GM20000 (cell line): Measurements from ENCODE around the gene KRT31.
"Not testable (repeated sequence)": the region's sequence is repeated elsewhere in the genome, so short reads cannot be mapped to it uniquely, and the experiment has no call there.

Experiments
- DNase-seq: peaks from one replicate; pipeline ENCODE4 v3.0.0; 2012; ENCODE audit warnings: low spot score
- TF ChIP-seq, protein P1 (sequence below): IDR thresholded peaks from 2 replicates; pipeline ENCODE4 v1.5.1; 2012; ENCODE audit warnings: mild to moderate bottlenecking, control low read depth; ENCODE audit errors: extremely low read depth, missing control alignments

Gene KRT31

DNA sequence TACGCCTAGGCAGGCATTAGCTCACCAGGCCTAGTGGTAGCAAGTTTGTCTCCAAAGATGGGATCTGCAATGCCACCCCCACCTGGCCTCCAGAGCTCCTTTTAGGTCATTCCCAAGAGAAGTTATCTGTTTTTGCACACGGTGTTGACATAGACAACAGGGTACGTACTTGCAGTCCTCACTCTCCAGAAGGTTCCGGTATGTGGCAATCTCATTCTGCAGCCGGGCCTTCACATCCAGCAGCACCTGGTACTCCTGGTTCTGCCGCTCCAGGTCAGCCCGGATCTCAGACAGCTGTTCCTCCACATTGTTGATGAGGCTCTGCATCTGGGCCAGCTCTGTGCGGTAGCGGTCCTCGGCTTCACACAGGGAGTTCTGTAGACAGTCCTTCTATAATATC, 9.8 kb upstream of the KRT31 start:
- TF ChIP-seq, protein P1, sequence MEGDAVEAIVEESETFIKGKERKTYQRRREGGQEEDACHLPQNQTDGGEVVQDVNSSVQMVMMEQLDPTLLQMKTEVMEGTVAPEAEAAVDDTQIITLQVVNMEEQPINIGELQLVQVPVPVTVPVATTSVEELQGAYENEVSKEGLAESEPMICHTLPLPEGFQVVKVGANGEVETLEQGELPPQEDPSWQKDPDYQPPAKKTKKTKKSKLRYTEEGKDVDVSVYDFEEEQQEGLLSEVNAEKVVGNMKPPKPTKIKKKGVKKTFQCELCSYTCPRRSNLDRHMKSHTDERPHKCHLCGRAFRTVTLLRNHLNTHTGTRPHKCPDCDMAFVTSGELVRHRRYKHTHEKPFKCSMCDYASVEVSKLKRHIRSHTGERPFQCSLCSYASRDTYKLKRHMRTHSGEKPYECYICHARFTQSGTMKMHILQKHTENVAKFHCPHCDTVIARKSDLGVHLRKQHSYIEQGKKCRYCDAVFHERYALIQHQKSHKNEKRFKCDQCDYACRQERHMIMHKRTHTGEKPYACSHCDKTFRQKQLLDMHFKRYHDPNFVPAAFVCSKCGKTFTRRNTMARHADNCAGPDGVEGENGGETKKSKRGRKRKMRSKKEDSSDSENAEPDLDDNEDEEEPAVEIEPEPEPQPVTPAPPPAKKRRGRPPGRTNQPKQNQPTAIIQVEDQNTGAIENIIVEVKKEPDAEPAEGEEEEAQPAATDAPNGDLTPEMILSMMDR, result no peak
- DNase-seq, result no peak

DNA sequence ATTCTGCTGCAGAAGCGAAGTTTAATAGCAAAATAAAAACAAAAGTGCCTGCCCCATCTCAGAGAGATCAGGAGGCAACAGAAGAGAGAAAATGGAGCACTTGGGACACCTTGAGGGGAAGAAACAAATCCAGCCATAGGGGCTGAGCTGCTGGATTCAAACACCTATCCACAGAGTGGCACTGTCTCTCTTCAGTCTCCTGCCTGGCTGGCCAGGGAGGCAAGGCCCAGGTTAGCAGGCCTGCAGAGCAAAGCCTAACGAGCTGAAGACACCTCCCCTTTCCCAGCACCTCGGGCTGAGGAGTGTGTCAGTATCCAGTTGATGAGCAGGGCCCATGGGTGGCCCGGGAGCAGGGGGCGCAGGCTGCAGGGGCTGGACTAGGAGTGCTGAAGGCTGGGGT, 8.8 kb upstream of the KRT31 start:
- no peak for DNase-seq
- TF ChIP-seq, protein P1, result no peak

DNA sequence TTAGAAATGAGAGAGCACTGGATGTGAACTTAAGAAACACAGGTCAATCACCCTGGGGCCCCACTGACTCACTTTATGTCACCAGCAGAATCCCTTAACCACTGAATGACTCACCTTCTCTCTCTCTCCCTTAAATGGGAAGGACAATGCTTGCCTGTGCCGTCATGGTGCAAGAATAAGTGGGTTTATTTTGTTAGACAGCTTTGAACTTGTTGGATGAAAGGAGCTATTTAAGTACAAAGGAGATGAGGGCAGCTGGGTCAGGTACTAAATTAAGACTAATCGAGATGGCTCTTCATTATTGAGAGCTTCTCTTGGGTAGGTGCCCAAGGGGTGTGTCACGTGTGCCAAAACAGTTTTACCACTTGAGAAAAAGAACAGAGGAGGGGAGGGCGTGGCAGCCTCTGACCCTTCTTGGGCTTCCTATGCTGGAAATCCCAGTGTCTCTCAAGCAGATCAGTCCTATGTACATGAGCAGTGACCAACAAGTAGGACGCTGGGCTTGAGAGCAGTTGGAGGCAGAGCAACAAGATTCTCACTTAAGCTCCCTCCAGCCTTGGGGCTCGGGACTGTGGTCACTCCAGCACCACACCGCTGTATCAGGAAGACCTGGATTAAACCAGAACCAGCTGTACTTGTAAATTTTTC, 6.7 kb upstream of the KRT31 start:
- no peak for DNase-seq
- TF ChIP-seq, protein P1, result no peak

DNA sequence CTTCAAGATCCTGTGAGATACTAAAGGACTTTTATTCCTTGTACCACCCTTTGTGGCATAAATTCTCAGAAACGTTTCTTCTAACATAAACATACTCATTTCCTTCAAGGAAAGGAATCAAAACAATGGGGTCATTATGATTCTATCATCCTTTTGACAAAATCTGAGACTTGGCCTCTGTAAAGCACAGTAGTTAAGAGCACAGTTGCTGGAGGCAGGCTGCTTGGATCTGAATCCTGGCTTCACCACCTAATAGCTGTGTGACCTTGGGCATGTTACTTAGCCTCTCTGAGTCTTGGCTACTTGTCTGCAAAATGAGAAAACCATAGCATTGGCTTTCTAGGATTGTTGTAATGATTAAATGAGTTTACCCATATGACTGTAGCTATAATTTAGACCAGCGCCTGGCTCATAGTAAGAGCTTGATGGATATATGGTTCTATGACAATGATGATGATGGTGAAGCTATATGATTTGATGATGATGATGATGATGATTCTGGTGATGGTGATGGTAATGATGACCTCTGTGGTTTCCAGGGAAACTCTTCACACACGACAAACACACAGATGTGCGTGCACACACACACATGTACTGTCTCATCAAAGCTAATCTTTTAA, 6.1 kb upstream of the KRT31 start:
- no peak for DNase-seq
- TF ChIP-seq, protein P1, result no peak

DNA sequence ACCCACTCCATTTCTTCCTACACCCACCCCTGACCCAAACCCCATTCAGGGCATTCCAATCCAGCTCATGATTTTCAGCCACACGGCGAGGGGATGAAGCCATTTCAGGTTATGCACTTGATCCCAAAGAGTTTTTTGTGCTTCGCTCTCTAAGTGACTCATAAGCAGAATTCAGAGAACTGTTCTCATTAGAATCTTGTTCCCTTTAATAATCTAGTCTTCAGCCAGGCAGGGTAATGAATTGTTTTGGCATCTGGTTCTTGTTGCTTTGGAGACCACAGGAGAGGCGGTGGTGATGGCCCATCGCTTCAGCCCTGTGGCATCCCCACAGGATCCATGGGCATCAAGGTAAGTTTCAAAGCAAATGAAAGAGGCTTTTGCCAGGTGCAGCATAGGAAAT, 4.8 kb upstream of the KRT31 start:
- DNase-seq, result no peak
- TF ChIP-seq, protein P1, result no peak

DNA sequence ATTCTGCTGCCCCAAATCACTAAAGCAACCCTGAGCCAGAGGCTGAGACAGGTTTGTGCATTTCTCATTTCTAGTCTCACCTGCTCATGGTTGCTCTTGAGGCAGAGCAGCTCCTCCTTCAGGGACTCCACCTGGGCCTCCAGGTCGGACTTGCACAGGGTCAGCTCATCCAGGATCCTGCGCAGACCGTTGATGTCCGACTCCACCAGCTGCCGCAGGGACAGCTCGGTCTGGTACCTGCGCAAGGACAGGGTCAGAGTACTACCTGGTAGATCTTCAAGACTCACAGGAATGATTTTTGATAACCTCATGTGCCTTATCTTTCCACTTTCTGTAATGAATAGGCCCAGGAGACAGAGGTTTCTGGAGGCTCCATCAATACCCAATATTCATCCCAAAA, 1.1 kb downstream of the KRT31 start:
- no peak for DNase-seq
- TF ChIP-seq, protein P1, result no peak

DNA sequence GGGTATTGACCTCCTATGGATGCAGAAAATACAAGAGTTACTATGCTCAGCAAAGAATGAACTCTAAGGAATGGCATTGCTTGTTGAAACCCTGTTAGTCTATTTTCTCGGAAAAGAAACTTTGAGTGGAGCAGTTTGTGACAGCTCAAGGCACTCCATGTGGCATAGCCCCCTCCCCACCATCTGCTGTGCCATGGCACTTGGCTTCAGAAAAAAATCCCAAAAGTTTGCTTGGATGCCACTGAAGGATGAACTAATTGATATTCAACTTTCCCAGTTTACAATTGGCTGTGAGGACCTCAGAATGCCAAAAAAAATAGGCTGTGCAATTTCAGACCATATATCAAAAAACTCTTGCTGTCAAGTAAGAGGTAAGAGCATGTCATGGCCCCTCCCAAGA, 1.8 kb downstream of the KRT31 start:
- TF ChIP-seq, protein P1, result no peak
- DNase-seq, result no peak

DNA sequence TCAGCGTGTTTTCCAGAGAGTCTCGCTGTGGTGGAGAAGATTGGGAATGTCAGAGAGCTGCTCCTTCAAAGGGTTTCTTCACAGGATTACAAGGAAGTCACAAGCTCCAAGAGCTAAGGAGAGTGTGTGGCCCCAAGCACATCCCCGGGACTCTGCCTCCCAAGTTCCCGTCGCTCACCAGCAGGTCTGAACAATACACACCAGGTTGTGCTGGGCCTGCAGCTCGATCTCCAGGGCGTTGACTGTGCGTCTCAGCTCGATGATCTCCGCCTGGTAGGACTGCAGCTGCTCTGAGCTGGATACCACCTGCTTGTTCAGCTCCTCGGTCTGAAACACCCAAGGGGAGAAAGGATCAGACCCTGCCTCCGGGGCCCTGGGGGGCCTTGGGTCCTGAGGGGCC, 2.4 kb downstream of the KRT31 start:
- DNase-seq, result not testable (repeated sequence)
